Activated T-helper 2 cell treated with anti-CD3 and anti-CD28 coated beads, Interferon-gamma antibody, Interleukin-2, Interleukin-4, amounts not matched to agents 10 μg/mL and 5 μg/mL and 100 μg/mL, durations not matched to agents 14 hours and 24 hours and 36 hours (primary cell): ENCODE measurements around the gene SPTLC3. TPM values are rescaled to one million over a fixed set of nuclear protein-coding genes. Genes with fewer than 3 reads are reported as not detected.

ENCODE experiments used
- DNase-seq: peaks from one replicate; pipeline ENCODE4 v3.0.0; 2021; ENCODE audit warnings: low spot score
- H3K27ac Mint-ChIP-seq: one replicate; pipeline ENCODE4 v1.8.0; 2021; ENCODE audit warnings: mixed read lengths
- H3K27me3 Mint-ChIP-seq: one replicate; pipeline ENCODE4 v1.8.0; 2021; ENCODE audit warnings: low read depth, mixed read lengths
- H3K36me3 Mint-ChIP-seq: one replicate; pipeline ENCODE4 v1.8.0; 2021; ENCODE audit warnings: low read depth, mixed read lengths
- H3K4me1 Mint-ChIP-seq: one replicate; pipeline ENCODE4 v1.8.0; 2021; ENCODE audit warnings: low read depth, mixed read lengths
- H3K4me3 Mint-ChIP-seq: one replicate; pipeline ENCODE4 v1.8.0; 2021; ENCODE audit warnings: low read depth, mild to moderate bottlenecking, moderate library complexity, mixed read lengths
- H3K9me3 Mint-ChIP-seq: one replicate; pipeline ENCODE4 v1.8.0; 2021; ENCODE audit warnings: mixed read lengths
- intact Hi-C: fragments of 100-400 bp; cut with micrococcal nuclease; formaldehyde crosslinking; loops from one replicate; pipeline ENCODE4 v1.15.1; 2023
- total RNA-seq: library from RNA; stranded (reverse); gene quantifications from 2 replicates; pipeline ENCODE4 v1.2.3, GENCODE V29; 2022

The SPTLC3 gene
- total RNA-seq, 1 donor from 2014 or later, result 0.68 TPM

DNA sequence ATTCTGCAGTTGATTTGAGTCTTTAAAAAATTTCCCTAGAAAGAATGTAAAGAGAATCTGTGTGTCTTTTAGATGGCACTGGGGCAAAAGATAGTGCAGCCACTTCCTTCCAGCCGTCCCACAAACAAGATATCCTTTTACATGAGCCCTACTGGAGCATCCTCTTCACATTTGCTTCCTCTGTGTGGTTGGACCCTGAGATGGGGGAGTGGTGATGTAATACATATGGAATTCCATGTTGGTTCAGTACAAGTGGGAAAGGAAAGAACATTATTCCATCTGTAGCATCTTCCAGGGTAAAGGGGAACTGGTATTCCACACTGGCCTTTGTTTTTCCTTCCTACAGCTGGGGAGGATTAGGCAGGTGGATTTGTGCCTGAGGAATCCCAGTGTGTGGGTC lies 133.4 kb downstream of the SPTLC3 start:
- intact Hi-C loops, result no loop called here
- Mint-ChIP-seq H3K4me1 (peaks cover 5% of the 10 kb centered on the region), H3K4me3 (no peak overlapping the region)

DNA sequence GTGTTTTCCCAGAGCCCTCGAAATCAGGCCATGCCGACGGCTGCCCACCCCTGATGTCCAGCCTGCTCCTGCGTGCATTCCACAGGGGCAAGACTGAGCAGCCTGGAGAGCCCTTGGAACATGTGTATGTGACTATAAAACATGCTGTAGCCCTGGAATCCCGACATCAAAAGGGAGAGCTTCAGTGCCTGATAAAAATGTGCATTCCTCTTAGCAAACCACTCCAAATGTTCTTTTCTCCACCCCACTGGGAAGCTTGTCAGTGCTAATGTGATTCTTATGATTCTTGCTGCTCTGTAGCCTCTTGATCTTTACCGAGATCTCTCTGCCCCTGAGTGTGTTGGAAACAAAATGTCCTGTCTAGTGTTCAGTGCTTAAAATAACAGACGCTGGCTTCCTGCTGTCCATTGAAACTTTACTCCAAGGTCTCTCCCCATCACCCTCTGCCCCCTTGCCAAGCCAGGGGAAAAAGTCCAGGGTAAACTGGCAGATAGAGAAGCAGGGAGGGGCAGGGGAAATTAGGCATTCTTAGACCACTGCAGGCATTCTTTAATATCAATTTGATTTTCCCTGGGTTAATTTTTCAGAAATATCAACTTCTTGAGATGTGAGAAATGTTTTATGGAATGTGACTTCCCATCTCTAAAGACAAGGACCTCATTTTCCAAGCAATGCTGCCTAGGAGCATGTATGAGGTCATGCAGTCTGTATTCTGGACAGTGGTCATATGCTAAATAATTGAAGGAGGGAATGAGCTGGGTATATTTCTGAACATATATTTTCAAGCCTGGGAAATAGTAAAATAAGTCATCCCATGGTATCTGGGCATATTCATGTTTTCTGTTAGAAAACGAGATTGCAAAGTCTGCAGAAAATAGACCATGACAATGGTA lies 138.5 kb downstream of the SPTLC3 start:
- no peak for DNase-seq
- Mint-ChIP-seq H3K36me3 (no peaks in the 10 kb centered on the region), H3K4me1 (peaks cover 3% of the 10 kb centered on the region), H3K9me3 (no peaks in the 10 kb centered on the region), H3K27me3 (peaks cover 9% of the 10 kb centered on the region), H3K27ac (no peak overlapping the region), H3K4me3 (no peak overlapping the region)
- intact Hi-C loops, result no loop called here

More for the DNA sequence above, 133.4 kb downstream of the SPTLC3 start:
- no peak overlapping the region for H3K27ac Mint-ChIP-seq
- peaks cover under 1% of the 10 kb centered on the region for H3K27me3 Mint-ChIP-seq
- no peak for DNase-seq
- H3K9me3 Mint-ChIP-seq, result no peaks in the 10 kb centered on the region
- H3K36me3 Mint-ChIP-seq, result no peaks in the 10 kb centered on the region

DNA sequence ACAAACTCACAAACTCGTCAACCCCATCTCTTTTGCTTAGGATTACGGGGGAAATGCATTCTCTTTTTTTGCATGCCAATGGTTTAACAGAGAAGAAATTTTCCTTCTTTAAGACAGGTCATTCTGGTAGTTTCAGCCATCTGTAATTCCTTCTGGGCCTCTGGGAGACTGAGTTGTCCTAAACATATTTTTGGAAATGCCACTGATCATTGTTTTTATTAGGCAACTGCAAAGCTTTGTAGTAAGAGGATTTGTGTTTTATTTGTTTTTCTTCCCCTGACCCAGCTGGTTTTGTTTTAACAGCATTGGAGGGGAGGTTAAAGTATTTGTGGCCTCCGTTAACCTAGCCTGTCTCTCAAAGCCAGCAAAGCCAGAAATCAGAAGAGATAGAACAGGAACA lies 139.2 kb downstream of the SPTLC3 start:
- H3K4me1 Mint-ChIP-seq, result peaks cover 3% of the 10 kb centered on the region
- H3K27me3 Mint-ChIP-seq, result peaks cover 9% of the 10 kb centered on the region
- H3K27ac Mint-ChIP-seq, result no peak overlapping the region
- H3K9me3 Mint-ChIP-seq, result no peaks in the 10 kb centered on the region
- intact Hi-C loops, result no loop called here
- H3K4me3 Mint-ChIP-seq, result no peak overlapping the region
- H3K36me3 Mint-ChIP-seq, result no peaks in the 10 kb centered on the region
- no peak for DNase-seq

DNA sequence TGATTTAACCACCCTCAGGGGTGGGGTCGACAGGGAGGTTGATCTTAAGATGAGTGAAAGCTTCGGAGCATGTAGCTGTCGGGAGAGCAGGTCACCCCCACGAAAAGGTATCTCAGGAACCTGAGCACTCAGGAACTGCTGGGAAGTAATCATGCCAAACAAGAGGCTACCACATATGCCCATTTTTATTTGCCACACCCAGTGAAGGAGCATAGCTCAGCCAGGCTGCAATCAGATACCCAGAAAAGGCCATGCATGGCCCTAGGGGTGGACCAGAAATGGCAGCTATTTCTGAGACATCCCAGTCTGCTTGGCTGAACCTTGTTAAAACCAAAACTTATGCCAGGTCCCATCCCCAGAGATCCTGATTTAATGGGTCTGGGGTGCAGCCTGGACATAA lies 139.6 kb downstream of the SPTLC3 start:
- no peak for DNase-seq
- H3K4me1 Mint-ChIP-seq, result peaks cover 3% of the 10 kb centered on the region
- no peak overlapping the region for H3K4me3 Mint-ChIP-seq
- H3K9me3 Mint-ChIP-seq, result no peaks in the 10 kb centered on the region
- no peak overlapping the region for H3K27ac Mint-ChIP-seq
- intact Hi-C loops, result no loop called here
- H3K27me3 Mint-ChIP-seq, result peaks cover 9% of the 10 kb centered on the region
- H3K36me3 Mint-ChIP-seq, result no peaks in the 10 kb centered on the region

DNA sequence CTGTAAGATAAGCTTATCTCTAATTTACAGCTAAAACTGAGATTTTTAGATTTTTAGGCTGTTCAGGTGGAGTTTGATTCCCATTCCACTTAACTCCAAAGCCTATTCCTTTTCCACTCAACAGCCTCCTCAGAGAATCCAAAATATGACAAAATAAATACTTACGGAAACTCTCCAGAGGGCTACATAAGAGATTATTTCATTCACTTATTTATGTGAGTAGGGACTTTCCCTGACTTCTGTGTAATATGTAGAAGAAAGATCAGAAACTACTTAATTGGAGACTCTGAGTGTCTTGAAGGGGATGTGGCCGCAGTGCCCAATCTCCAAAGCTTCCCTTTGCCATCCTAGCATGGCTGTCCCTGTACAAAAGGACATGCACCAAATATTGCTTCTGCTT lies 140.2 kb downstream of the SPTLC3 start:
- H3K4me3 Mint-ChIP-seq, result no peak overlapping the region
- no peak for DNase-seq
- intact Hi-C loops, result no loop called here

DNA sequence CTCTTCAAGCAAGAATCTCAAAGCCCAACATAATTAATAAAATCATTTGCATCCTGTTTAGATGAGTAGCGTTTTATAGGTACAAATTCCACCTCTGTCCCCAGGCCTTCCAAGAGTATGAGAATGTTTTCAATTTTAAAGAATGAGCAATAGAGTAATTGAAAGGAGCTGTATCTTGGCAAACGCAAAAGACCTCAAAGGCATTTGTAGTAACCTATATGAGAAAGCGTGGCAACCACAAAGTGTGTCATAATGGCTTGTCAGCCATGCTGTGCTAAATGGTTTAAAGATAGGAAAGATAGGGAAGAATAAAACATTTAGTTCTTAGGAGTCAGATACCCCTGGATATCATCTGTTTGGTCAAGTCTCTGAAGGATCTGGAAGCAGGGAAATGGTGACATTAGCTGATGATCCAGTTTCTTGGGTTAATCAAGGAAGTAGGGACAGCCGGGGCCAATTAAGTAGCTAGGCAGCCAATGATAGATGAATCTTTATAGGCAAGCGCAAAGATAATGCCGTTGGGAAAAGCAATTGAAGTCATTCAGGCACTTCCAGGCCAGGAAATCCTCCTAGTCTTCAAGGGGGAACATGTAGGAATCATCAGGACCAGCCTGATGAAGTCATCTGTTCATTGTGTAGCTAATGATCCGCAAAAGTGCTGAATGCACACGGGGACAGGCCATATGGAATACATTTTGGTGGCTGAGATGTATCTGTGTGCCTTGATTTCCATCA lies 140.8 kb downstream of the SPTLC3 start:
- H3K27ac Mint-ChIP-seq, result no peak overlapping the region
- intact Hi-C loops, result no loop called here
- no peaks in the 10 kb centered on the region for H3K36me3 Mint-ChIP-seq
- no peaks in the 10 kb centered on the region for H3K9me3 Mint-ChIP-seq
- no peak for DNase-seq
- peaks cover 3% of the 10 kb centered on the region for H3K4me1 Mint-ChIP-seq
- H3K27me3 Mint-ChIP-seq, result peaks cover 9% of the 10 kb centered on the region
- no peak overlapping the region for H3K4me3 Mint-ChIP-seq

More for the DNA sequence above, 140.2 kb downstream of the SPTLC3 start:
- Mint-ChIP-seq H3K27ac (no peak overlapping the region), H3K36me3 (no peaks in the 10 kb centered on the region), H3K4me1 (peaks cover 3% of the 10 kb centered on the region), H3K27me3 (peaks cover 9% of the 10 kb centered on the region), H3K9me3 (no peaks in the 10 kb centered on the region)

DNA sequence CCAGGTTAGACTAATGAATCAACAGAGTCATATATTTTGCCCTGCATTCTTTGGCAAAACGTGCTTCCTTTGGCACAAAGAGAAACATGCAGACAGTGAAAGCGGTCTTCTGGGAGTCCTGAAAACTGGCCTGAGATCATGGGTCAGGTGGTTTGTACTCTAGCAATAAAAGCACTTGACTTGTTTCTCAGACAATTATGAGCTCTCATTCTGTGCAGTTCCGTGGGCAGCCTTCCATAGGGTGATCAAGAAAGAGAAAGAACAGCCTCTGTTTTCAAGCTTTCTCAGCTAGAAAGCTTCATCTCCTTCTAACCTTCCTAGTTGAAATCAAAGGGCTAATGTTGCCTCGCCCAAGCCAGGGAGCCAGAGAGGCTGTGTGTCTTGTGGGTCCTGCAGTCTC lies 149.6 kb downstream of the SPTLC3 start:
- intact Hi-C loops, result no loop called here
- no peak for DNase-seq
- H3K27ac Mint-ChIP-seq, result no peak overlapping the region

DNA sequence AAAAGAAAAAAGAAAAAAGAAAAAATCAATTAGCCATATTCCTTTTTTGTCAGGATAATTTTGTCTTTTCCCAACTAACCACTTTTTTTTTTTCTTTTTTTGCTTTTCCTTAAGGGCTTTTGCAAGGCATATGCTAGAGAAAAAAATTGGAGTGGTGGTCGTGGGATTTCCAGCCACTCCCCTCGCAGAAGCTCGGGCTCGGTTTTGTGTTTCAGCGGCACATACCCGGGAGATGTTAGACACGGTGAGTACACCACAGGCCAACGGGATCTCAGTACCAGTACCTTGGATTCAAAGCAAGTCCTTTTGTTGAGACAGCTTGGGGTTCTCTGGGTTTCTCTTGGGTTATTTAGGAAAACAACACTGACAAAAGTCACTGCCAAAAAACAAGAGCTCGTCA lies 151.1 kb downstream of the SPTLC3 start:
- Mint-ChIP-seq H3K27ac (no peak overlapping the region), H3K4me3 (no peak overlapping the region), H3K36me3 (no peaks in the 10 kb centered on the region), H3K4me1 (no peaks in the 10 kb centered on the region), H3K9me3 (no peaks in the 10 kb centered on the region), H3K27me3 (peaks cover 18% of the 10 kb centered on the region)
- DNase-seq, result no peak
- intact Hi-C loops, result no loop called here

More for the DNA sequence above, 149.6 kb downstream of the SPTLC3 start:
- Mint-ChIP-seq H3K36me3 (no peaks in the 10 kb centered on the region), H3K4me3 (no peak overlapping the region), H3K9me3 (no peaks in the 10 kb centered on the region), H3K4me1 (no peaks in the 10 kb centered on the region), H3K27me3 (peaks cover 17% of the 10 kb centered on the region)

DNA sequence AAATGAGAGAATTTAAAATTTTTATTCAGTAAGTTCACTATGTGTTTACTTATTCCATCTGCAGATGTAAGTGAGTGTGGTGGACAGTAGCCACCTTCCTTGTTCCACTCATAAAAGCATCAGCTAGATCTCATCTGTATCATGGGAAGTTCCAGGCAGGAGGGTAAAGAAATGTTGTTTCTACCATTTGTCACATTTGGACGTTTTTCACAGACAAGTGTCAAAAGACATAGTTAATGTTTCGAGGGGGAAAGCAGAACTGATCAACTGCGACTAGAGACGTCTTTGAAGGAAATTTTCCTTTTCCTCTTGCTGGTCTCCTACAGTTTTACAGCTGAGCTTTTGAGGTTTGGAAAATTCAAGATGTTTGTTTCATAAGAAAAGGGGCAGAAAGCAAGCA lies 156.4 kb downstream of the SPTLC3 start:
- Mint-ChIP-seq H3K4me1 (no peaks in the 10 kb centered on the region), H3K27me3 (peaks cover 13% of the 10 kb centered on the region), H3K27ac (no peak overlapping the region), H3K4me3 (no peak overlapping the region), H3K9me3 (no peaks in the 10 kb centered on the region), H3K36me3 (no peaks in the 10 kb centered on the region)
- no peak for DNase-seq
- intact Hi-C loops, result no loop called here

DNA sequence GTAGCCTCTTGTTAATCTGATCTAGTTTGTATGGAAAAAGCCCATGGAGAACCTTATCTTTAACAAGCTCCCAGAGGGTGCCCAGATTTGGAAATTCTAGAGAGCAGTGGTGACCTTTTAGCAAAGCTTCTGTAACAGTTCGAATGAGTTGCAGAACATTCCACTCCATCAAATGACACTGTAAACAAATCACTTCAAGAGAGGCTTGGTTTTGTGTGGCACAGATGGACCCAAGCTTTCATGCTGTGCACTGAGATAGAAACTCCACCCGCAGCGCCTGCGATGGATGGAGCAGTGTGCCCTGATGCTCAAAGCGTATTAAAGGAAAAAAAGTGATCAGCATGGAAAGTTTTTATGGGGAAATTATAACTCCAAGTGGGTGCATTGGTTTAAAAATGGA lies 157.2 kb downstream of the SPTLC3 start:
- H3K27ac Mint-ChIP-seq, result no peak overlapping the region

DNA sequence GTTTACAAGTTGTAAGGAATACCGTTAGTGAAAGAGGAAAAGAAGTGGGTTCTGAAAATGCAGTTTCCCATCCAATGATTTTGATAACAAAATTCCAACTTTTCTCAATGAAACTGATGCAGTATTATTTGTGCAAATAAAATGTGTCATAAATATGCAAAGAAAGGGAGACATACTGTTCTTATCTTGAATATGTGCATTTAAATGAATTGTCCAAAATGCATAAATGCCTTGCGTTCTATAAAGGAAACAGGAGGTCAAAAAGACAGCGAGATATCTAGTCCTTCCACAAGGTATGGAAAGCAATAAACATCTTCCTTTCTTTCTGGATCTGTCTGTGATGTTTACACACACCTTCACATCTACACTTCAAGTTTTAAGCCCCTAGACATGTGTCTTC lies 157.7 kb downstream of the SPTLC3 start:
- intact Hi-C loops, result no loop called here
- peaks cover 7% of the 10 kb centered on the region for H3K27me3 Mint-ChIP-seq
- no peak for DNase-seq
- H3K4me1 Mint-ChIP-seq, result no peaks in the 10 kb centered on the region
- no peak overlapping the region for H3K4me3 Mint-ChIP-seq
- no peak overlapping the region for H3K27ac Mint-ChIP-seq
- H3K36me3 Mint-ChIP-seq, result no peaks in the 10 kb centered on the region
- H3K9me3 Mint-ChIP-seq, result no peaks in the 10 kb centered on the region

More for the DNA sequence above, 157.2 kb downstream of the SPTLC3 start:
- intact Hi-C loops, result no loop called here
- Mint-ChIP-seq H3K4me1 (no peaks in the 10 kb centered on the region), H3K4me3 (no peak overlapping the region), H3K36me3 (no peaks in the 10 kb centered on the region), H3K27me3 (peaks cover 7% of the 10 kb centered on the region), H3K9me3 (no peaks in the 10 kb centered on the region)
- DNase-seq, result no peak

DNA sequence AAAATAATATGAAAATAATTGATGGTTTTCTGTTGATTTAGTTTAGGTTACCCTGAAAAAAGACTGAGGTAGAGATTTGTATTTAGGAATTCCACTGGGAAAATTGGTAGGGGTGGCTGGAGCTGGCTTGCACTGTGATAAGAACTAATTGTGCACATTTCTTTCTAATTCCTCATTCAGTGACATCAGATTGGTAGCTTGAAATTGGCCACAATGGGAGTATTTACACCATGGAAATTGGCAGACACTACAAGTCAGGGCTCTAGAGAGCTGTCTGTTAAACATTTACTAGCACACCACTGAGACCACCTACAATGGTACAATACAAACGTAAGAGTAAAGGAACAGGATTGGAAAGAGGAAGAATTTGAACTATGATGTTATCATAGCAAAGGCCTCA lies 160.3 kb downstream of the SPTLC3 start:
- Mint-ChIP-seq H3K27ac (no peak overlapping the region), H3K9me3 (no peaks in the 10 kb centered on the region)

DNA sequence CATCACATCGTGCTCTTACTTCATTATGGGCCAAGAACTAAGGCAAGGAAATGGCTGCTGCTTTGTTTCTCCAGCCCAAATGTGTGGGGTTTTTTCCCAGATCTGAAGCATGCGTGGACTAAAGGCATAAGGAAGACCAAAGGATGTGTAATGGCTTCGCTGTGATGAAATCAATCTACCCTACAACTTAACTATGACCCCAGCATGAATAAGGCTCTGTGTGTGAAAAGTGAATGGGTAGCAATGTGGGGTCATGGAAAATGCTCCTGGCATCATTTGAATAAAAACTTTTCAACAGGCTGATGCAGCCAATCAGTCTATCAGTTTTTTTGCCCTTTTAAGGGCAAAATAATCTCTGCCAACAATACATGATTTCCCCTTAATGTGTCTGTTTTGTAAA lies 162.0 kb downstream of the SPTLC3 start:
- DNase-seq, result no peak
- no peak overlapping the region for H3K27ac Mint-ChIP-seq
- H3K9me3 Mint-ChIP-seq, result no peaks in the 10 kb centered on the region
- H3K36me3 Mint-ChIP-seq, result no peaks in the 10 kb centered on the region
- no peaks in the 10 kb centered on the region for H3K4me1 Mint-ChIP-seq
- H3K4me3 Mint-ChIP-seq, result no peak overlapping the region
- H3K27me3 Mint-ChIP-seq, result peaks cover 13% of the 10 kb centered on the region
- intact Hi-C loops, result no loop called here

More for the DNA sequence above, 160.3 kb downstream of the SPTLC3 start:
- DNase-seq, result no peak
- no peak overlapping the region for H3K4me3 Mint-ChIP-seq
- intact Hi-C loops, result no loop called here
- H3K4me1 Mint-ChIP-seq, result no peaks in the 10 kb centered on the region
- no peaks in the 10 kb centered on the region for H3K36me3 Mint-ChIP-seq
- H3K27me3 Mint-ChIP-seq, result peaks cover 14% of the 10 kb centered on the region
